NB4 (cell line): Measurements from ENCODE around the gene KLK8.

Experiments used
- DNase-seq: peaks from one replicate; pipeline ENCODE4 v3.0.0; 2010; ENCODE audit warnings: low read depth
- H3K4me3 ChIP-seq: one replicate; pipeline ENCODE4 v1.5.1; 2011; ENCODE audit warnings: mild to moderate bottlenecking, low read depth, low read length, moderate library complexity
- MYC ChIP-seq: IDR thresholded peaks from 2 replicates; pipeline ENCODE4 v1.6.1; 2011; ENCODE audit warnings: low read depth, low read length
- POLR2A ChIP-seq: IDR thresholded peaks from 2 replicates; pipeline ENCODE4 v1.6.1; 2011; ENCODE audit warnings: mild to moderate bottlenecking; ENCODE audit not compliant: insufficient read length; ENCODE audit errors: extremely low read depth
- TF ChIP-seq, protein P1 (sequence below): IDR thresholded peaks from one replicate; pipeline ENCODE4 v1.5.1; 2012; ENCODE audit warnings: low read depth, low read length
- TF ChIP-seq, protein P2 (sequence below): IDR thresholded peaks from 2 replicates; pipeline ENCODE4 v1.6.1; 2011; ENCODE audit warnings: low read depth, low read length

KLK8 gene

DNA sequence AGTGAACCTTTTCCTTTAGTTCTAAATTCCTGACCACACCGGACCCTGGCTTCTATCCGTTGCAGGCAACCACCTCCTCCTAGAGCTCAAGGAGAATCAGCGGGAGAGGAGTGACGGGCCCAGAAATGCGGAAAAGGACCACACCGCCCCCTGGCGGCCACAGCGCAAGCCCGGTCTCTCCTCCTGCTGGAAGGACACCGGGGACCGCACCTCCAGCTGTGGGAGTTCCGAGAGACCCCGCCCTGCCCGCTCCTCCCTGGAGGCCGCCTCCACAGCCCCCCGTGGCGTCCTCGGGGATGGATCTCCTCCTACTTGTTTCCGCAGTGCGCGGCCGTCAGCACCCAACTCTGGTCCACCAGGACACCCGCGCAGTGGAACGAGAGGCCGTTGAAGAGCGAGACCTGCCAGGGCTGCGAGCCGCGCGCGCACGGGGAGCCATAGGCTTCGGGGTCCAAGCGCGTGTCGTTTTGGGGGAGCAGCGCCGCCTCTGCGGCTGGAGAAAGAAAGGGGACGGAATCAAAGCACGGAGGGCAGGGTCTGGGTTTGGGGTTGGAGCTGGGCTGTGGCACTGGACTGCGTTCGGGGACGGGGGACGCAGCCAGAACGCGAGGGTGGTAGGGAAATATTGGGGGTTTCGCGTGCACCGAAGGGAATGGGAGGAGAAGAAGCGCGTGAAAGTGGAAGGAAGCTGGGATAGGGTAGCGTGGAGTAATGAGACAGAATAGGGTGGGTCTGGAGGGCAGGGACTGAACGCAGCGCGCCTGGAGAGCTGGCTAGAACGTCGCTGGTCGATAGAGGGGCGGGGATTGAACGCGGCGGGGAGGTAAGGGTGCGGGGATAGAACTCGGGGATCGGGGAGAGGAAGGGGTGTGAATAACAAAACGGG, 15.6 kb upstream of the KLK8 start:
- no peak overlapping the region for H3K4me3 ChIP-seq
- peak; percentile 66 for DNase-seq
- TF ChIP-seq, protein P1, sequence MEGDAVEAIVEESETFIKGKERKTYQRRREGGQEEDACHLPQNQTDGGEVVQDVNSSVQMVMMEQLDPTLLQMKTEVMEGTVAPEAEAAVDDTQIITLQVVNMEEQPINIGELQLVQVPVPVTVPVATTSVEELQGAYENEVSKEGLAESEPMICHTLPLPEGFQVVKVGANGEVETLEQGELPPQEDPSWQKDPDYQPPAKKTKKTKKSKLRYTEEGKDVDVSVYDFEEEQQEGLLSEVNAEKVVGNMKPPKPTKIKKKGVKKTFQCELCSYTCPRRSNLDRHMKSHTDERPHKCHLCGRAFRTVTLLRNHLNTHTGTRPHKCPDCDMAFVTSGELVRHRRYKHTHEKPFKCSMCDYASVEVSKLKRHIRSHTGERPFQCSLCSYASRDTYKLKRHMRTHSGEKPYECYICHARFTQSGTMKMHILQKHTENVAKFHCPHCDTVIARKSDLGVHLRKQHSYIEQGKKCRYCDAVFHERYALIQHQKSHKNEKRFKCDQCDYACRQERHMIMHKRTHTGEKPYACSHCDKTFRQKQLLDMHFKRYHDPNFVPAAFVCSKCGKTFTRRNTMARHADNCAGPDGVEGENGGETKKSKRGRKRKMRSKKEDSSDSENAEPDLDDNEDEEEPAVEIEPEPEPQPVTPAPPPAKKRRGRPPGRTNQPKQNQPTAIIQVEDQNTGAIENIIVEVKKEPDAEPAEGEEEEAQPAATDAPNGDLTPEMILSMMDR = peak; percentile 71
- TF ChIP-seq, protein P2, sequence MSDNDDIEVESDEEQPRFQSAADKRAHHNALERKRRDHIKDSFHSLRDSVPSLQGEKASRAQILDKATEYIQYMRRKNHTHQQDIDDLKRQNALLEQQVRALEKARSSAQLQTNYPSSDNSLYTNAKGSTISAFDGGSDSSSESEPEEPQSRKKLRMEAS = no peak

DNA sequence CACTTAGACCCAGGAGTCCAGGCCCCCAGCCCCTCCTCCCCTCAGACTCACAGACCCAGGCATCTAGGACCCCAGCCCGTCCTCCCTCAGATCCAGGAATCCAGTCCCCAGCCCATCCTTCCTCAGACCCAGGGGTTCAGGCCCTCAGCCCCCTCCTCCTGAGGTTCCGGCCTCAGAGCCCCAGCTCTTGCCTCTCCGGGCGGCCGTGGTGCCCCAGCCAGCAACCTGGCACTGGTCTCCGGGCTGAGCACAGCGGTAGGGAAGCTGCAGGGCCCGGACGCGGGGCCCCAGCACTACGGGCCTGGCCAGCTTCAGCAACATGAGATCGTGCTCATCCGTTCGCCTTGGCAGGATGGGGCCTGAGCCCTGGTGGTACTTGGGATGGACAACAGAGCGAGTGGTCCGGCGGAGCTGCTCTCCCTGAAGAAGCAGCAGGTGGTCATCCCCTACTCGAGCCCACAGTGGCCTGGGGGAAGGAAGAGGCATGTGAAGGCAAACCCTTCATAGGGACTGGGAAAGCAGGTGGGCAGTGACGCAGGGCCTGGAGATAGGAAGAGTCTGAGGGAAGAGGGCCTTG, 14.4 kb upstream of the KLK8 start:
- H3K4me3 ChIP-seq = no peak overlapping the region
- no peak for DNase-seq
- TF ChIP-seq, protein P2 = no peak
- no peak for TF ChIP-seq MYC
- TF ChIP-seq, protein P1 = no peak
- no peak for TF ChIP-seq POLR2A

DNA sequence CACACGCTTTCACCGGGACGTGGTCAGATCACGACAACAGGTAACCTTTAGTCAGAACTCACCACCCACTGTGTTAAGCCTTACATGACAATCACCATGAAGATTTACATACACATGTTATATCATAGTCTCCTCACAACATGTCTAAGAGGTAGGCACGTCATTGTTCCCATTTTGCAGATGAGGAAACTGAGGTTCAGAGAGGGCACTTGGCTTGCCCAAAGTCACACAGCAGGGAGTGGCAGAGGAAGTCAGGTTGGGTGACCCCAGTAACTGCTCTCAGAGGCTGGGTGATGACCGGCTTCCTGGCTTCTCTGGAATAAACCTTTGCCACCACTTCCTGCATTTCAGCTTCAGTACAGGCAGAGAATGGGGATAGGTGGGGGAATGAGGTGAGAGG, 12.8 kb upstream of the KLK8 start:
- no peak overlapping the region for H3K4me3 ChIP-seq
- TF ChIP-seq, protein P1 = no peak
- TF ChIP-seq POLR2A = no peak
- DNase-seq = no peak

DNA sequence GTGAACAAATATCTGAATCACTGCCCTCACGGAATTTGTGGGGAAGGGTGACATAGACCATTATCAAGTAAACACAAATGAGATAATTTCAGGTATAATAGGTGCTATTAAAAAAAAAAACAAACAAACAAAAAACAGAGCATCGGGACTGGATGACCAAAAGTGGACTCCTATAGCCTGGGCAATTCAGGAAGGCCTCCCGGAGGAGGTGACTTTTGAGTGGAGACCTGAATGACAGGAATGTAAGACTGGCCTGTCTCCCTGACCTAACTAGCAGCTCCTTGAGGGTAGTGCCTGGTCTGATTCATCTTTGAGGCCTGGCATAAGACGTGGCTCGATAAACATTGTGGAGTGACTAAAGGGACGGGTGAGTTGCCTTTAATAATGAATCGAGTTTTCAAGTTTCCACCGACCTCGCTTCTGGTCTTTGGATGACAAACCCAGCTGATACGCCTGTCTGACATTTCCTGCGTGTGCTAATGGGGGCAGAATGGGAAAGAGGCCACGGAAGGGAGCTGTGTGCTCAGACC, 11.3 kb upstream of the KLK8 start:
- no peak for DNase-seq
- H3K4me3 ChIP-seq = no peak overlapping the region
- TF ChIP-seq, protein P1 = no peak
- TF ChIP-seq POLR2A (no peak), MYC (no peak)
- TF ChIP-seq, protein P2 = no peak

DNA sequence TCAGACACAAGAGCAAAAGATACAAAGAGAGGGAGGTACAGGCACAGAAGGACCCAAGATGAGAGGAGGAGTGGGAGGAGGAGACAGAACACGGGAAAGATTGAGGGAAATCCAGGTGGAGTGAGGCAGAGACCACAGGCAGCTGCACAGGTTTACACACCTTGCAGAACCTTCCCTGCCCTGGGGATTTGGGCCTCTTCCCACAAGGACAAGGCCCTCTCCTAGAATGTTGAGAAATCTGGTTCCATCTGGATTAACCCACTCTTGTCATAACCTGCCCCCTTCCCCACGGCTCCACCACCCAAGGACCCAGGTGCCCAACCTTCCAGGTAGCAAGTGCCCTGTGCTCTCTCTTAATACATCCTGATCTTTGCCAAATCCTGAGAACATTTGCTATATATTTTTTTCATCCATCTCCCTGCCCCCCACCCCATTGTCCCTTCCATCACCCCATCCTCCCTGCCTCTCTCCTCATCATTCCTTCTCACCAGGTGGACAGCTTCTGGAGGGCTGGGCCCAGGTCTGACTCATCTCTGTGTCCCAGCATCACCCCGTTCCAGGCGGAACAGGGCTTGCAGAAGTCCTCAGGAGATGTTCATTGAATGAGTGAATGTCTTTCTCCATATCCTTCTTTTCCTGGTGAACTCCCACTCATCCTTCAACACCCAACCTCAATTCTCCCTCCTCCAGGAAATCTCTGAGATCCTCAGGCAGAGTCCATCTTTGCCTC, 8.8 kb upstream of the KLK8 start:
- no peak overlapping the region for H3K4me3 ChIP-seq
- TF ChIP-seq POLR2A (no peak), MYC (no peak)
- TF ChIP-seq, protein P2 = no peak
- TF ChIP-seq, protein P1 = no peak
- DNase-seq = no peak
